B cell (primary cell): ENCODE data around the gene CHST8.

Experiments
- CTCF ChIP-seq: fragments of 200-600 bp; IDR thresholded peaks from one replicate; pipeline ENCODE4 v1.8.0; 2022; ENCODE audit warnings: antibody characterized with exemption, mild to moderate bottlenecking
- EZH2 ChIP-seq: IDR thresholded peaks from 2 replicates; pipeline ENCODE4 v1.6.1; 2012; ENCODE audit warnings: borderline replicate concordance, low read depth, mild to moderate bottlenecking, moderate library complexity, low read length; ENCODE audit not compliant: insufficient read depth, poor library complexity, severe bottlenecking

- TF ChIP-seq CTCF = no peak
- TF ChIP-seq EZH2 = no peak
Measured at GRCh38 chr19:33653684-33654083, 31.9 kb downstream of the CHST8 start.
